PC-3 (cell line): ENCODE data around the gene RGS7. TPM values are rescaled to one million over a fixed set of nuclear protein-coding genes. Genes with fewer than 3 reads are reported as not detected.

Experiments
- ATAC-seq: fragments of 200-7000 bp; cut with Tn5 transposase; 2 replicates; pipeline ENCODE4 v1.9.1; 2020; ENCODE audit warnings: mild to moderate bottlenecking, moderate library complexity
- BruUV-seq: library from RNA; stranded (reverse); fragments of 400-500 nt; replicated peaks from 2 replicates; lab custom pipeline; 2021; lab: Mats Ljungman, UMichigan
- CTCF ChIA-PET: fragments of 300-600 bp; sonication (Branson Sonifier 250); formaldehyde crosslinking; loops from one replicate; lab custom pipeline; 2022; ENCODE audit warnings: antibody characterized with exemption; lab: Charles Lee
- POLR2A ChIA-PET: fragments of 300-600 bp; sonication (Branson Sonifier 250); formaldehyde crosslinking; loops from one replicate; lab custom pipeline; 2022; ENCODE audit warnings: antibody characterized with exemption; ENCODE audit not compliant: unreplicated experiment; lab: Charles Lee
- DNase-seq: peaks from one replicate; pipeline ENCODE4 v3.0.0-alpha.2; 2015
- H2AFZ ChIP-seq: fragments of 300-600 bp; sonication (generic); 2 replicates; pipeline ENCODE4 v1.6.0; 2016; ENCODE audit warnings: antibody characterized with exemption, low read length
- H3F3A ChIP-seq: fragments of 300-600 bp; sonication (generic); one replicate; pipeline ENCODE4 v1.6.0; 2017; ENCODE audit warnings: antibody characterized with exemption, low read length, control low read depth, mild to moderate bottlenecking; ENCODE audit not compliant: unreplicated experiment
- H3K27ac ChIP-seq: fragments of 300-600 bp; sonication (generic); 2 replicates; pipeline ENCODE4 v1.5.1; 2016; ENCODE audit warnings: mild to moderate bottlenecking, low read length
- H3K27me3 ChIP-seq: fragments of 300-600 bp; sonication (generic); 2 replicates; pipeline ENCODE4 v1.6.1; 2016; ENCODE audit warnings: low read length, mixed read lengths
- H3K36me3 ChIP-seq: fragments of 300-600 bp; sonication (generic); 2 replicates; pipeline ENCODE4 v1.6.1; 2016; ENCODE audit warnings: low read depth, mixed run types, low read length, mixed read lengths
- H3K4me1 ChIP-seq: fragments of 300-600 bp; sonication (generic); 2 replicates; pipeline ENCODE4 v1.5.1; 2016; ENCODE audit warnings: low read length; ENCODE audit not compliant: insufficient read depth
- H3K4me2 ChIP-seq: fragments of 300-600 bp; sonication (generic); 2 replicates; pipeline ENCODE4 v1.6.0; 2016; ENCODE audit warnings: low read length
- H3K4me3 ChIP-seq: fragments of 300-600 bp; sonication (generic); 2 replicates; pipeline ENCODE4 v1.5.1; 2016; ENCODE audit warnings: mild to moderate bottlenecking, low read length, mixed read lengths
- H3K79me2 ChIP-seq: fragments of 300-600 bp; sonication (generic); 2 replicates; pipeline ENCODE4 v1.6.1; 2017; ENCODE audit warnings: low read length, mixed read lengths
- H3K9ac ChIP-seq: fragments of 300-600 bp; sonication (generic); 2 replicates; pipeline ENCODE4 v1.6.0; 2016; ENCODE audit warnings: mild to moderate bottlenecking, low read length
- H3K9me2 ChIP-seq: fragments of 300-600 bp; sonication (generic); replicated peaks from 2 replicates; pipeline ENCODE4 v1.6.1; 2016; ENCODE audit warnings: mixed run types, low read length, mixed read lengths
- H3K9me3 ChIP-seq: fragments of 300-600 bp; sonication (generic); 2 replicates; pipeline ENCODE4 v1.6.1; 2016; ENCODE audit warnings: low read length, mixed read lengths
- H4K20me1 ChIP-seq: fragments of 300-600 bp; sonication (generic); 2 replicates; pipeline ENCODE4 v1.6.1; 2016; ENCODE audit warnings: low read length, mixed read lengths
- EZH2 ChIP-seq: fragments of 300-600 bp; sonication (generic); IDR thresholded peaks from one replicate; pipeline ENCODE4 v1.6.1; 2017; ENCODE audit warnings: antibody characterized with exemption, mild to moderate bottlenecking, low read length; ENCODE audit not compliant: unreplicated experiment
- EZH2phosphoT487 ChIP-seq: fragments of 300-600 bp; sonication (generic); IDR thresholded peaks from 2 replicates; pipeline ENCODE4 v1.6.1; 2018; ENCODE audit warnings: mild to moderate bottlenecking, antibody characterized with exemption, low read length, borderline replicate concordance
- intact Hi-C: fragments of 100-400 bp; cut with micrococcal nuclease; formaldehyde crosslinking; loops from 2 replicates; pipeline ENCODE4 v1.9.0; 2023
- total RNA-seq: library from RNA; depleted of rRNA; stranded (reverse); fragments of >200 nt; gene quantifications from 2 replicates; pipeline ENCODE4 v1.2.3, GENCODE V29; 2014
- TF ChIP-seq, protein P1 (sequence below): fragments of 300-600 bp; sonication (generic); conservative IDR thresholded peaks from 2 replicates; pipeline ENCODE4 v1.5.1; 2017; ENCODE audit warnings: antibody characterized with exemption, low read depth, mild to moderate bottlenecking, low read length

RGS7 gene
- total RNA-seq, 1 experiment from 2014 or later = 0.15 TPM

GRCh38 chr1:240869071-240869470 is 487.9 kb downstream of the RGS7 start:
- no peak overlapping the region for H2AFZ ChIP-seq
- H3K4me1 ChIP-seq = no peaks in the 10 kb centered on the region
- no peak overlapping the region for H3K27ac ChIP-seq
- H3K36me3 ChIP-seq = no peaks in the 10 kb centered on the region
- no peaks in the 10 kb centered on the region for H3K9me2 ChIP-seq
- POLR2A ChIA-PET = no interaction called here
- intact Hi-C loops = no loop called here
- no peaks in the 10 kb centered on the region for H3K79me2 ChIP-seq
- H3K9ac ChIP-seq = no peak overlapping the region
- BruUV-seq = no TSS peak
- no peak overlapping the region for H3K4me2 ChIP-seq
- no peak overlapping the region for H3K4me3 ChIP-seq
- H4K20me1 ChIP-seq = no peaks in the 10 kb centered on the region
- peaks cover 84% of the 10 kb centered on the region for H3K27me3 ChIP-seq
- DNase-seq (no peak), ATAC-seq (0 out of 2 replicates have a peak, but pooled peaks have one; percentile 27)
- CTCF ChIA-PET = no interaction called here
- no peak for TF ChIP-seq EZH2
- TF ChIP-seq, protein P1, sequence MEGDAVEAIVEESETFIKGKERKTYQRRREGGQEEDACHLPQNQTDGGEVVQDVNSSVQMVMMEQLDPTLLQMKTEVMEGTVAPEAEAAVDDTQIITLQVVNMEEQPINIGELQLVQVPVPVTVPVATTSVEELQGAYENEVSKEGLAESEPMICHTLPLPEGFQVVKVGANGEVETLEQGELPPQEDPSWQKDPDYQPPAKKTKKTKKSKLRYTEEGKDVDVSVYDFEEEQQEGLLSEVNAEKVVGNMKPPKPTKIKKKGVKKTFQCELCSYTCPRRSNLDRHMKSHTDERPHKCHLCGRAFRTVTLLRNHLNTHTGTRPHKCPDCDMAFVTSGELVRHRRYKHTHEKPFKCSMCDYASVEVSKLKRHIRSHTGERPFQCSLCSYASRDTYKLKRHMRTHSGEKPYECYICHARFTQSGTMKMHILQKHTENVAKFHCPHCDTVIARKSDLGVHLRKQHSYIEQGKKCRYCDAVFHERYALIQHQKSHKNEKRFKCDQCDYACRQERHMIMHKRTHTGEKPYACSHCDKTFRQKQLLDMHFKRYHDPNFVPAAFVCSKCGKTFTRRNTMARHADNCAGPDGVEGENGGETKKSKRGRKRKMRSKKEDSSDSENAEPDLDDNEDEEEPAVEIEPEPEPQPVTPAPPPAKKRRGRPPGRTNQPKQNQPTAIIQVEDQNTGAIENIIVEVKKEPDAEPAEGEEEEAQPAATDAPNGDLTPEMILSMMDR = no peak
- no peaks in the 10 kb centered on the region for H3F3A ChIP-seq
- no peaks in the 10 kb centered on the region for H3K9me3 ChIP-seq

- ChIA-PET POLR2A (no interaction called here), CTCF (no interaction called here)
- no peaks in the 10 kb centered on the region for H3K9me3 ChIP-seq
- BruUV-seq = no TSS peak
- no peak overlapping the region for H3K4me2 ChIP-seq
- peaks cover 90% of the 10 kb centered on the region for H3K27me3 ChIP-seq
- H3K36me3 ChIP-seq = no peaks in the 10 kb centered on the region
- ATAC-seq (no peak), DNase-seq (no peak)
- no peak overlapping the region for H2AFZ ChIP-seq
- no peaks in the 10 kb centered on the region for H3K79me2 ChIP-seq
- no peaks in the 10 kb centered on the region for H3K9me2 ChIP-seq
- intact Hi-C loops = no loop called here
- H4K20me1 ChIP-seq = no peaks in the 10 kb centered on the region
- no peak overlapping the region for H3K4me3 ChIP-seq
- no peak overlapping the region for H3K9ac ChIP-seq
- no peak for TF ChIP-seq EZH2
- no peaks in the 10 kb centered on the region for H3K4me1 ChIP-seq
- no peaks in the 10 kb centered on the region for H3F3A ChIP-seq
- no peak overlapping the region for H3K27ac ChIP-seq
Observed at GRCh38 chr1:240866724-240867123, 490.3 kb downstream of the RGS7 start.

DNA sequence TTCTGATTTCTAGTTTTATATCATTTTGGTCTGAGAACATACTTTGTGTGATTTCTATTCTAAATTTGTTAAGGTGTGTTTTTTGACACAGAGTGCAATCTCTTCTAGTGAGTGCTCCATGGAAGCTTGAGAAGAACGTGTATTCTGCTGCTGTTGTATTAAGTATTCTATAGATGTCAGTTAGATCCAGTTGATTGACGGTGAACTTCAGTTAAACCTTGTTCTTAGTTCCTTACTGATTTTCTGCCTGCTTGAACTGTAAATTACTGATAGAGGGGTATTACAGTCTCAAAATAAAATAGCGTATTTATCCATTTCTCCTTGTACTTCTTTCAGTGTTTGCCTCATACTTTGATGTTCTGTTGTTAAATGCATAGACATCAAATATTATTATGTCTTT is 497.0 kb downstream of the RGS7 start:
- BruUV-seq = no TSS peak
- H3K36me3 ChIP-seq = no peaks in the 10 kb centered on the region
- no peaks in the 10 kb centered on the region for H3F3A ChIP-seq
- 0 out of 2 replicates have a peak, but pooled peaks cover 2% of the 10 kb centered on the region for H3K9me2 ChIP-seq
- no peak for DNase-seq
- no peak overlapping the region for H2AFZ ChIP-seq
- POLR2A ChIA-PET = no interaction called here
- H3K4me1 ChIP-seq = no peaks in the 10 kb centered on the region
- CTCF ChIA-PET = no interaction called here
- no peak overlapping the region for H3K4me2 ChIP-seq
- H3K27me3 ChIP-seq = peaks cover 81% of the 10 kb centered on the region
- H3K79me2 ChIP-seq = no peaks in the 10 kb centered on the region
- H3K9me3 ChIP-seq = no peaks in the 10 kb centered on the region
- intact Hi-C loops = no loop called here
- H4K20me1 ChIP-seq = no peaks in the 10 kb centered on the region
- no peak overlapping the region for H3K27ac ChIP-seq
- no peak overlapping the region for H3K9ac ChIP-seq
- H3K4me3 ChIP-seq = no peak overlapping the region
- TF ChIP-seq, protein P1 = no peak
- TF ChIP-seq EZH2phosphoT487 (no peak), EZH2 (no peak)
- ATAC-seq = no peak
